ENCODE results near the gene NPC1. TPM values are rescaled to one million over a fixed set of nuclear protein-coding genes. Genes with fewer than 3 reads are reported as not detected.
"Not testable (repeated sequence)": the region's sequence is repeated elsewhere in the genome, so short reads cannot be mapped to it uniquely, and the experiment has no call there.

Gene NPC1
- total RNA-seq, 1 experiment from 2014 or later: 15.1 TPM

- DNase-seq (ENCODE audit: low read depth): no peak
Observed at GRCh38 chr18:23575309-23575651, 11.0 kb downstream of the NPC1 start.

- DNase-seq (ENCODE audit: low read depth): no peak
Observed at GRCh38 chr18:23574611-23575308, 11.5 kb downstream of the NPC1 start.

- peak; percentile 43 for DNase-seq (ENCODE audit: low read depth)
Observed at GRCh38 chr18:23573626-23574431, 12.5 kb downstream of the NPC1 start.

- DNase-seq (ENCODE audit: low read depth): no peak
Observed at GRCh38 chr18:23573020-23573419, 13.3 kb downstream of the NPC1 start.

GRCh38 chr18:23572570-23572969, 13.7 kb downstream of the NPC1 start:
- no peak for DNase-seq (ENCODE audit: low read depth)

GRCh38 chr18:23572012-23572411, 14.3 kb downstream of the NPC1 start:
- no peak for DNase-seq (ENCODE audit: low read depth)

GRCh38 chr18:23570912-23571504, 15.3 kb downstream of the NPC1 start:
- DNase-seq (ENCODE audit: low read depth): no peak

- no peak for DNase-seq (ENCODE audit: low read depth)
Observed at GRCh38 chr18:23569299-23570063, 16.8 kb downstream of the NPC1 start.

GRCh38 chr18:23568281-23569138, 17.8 kb downstream of the NPC1 start:
- DNase-seq (ENCODE audit: low read depth): no peak

GRCh38 chr18:23567671-23568070, 18.6 kb downstream of the NPC1 start:
- no peak for DNase-seq (ENCODE audit: low read depth)

GRCh38 chr18:23565916-23566547, 20.3 kb downstream of the NPC1 start:
- no peak for DNase-seq (ENCODE audit: low read depth)

- DNase-seq (ENCODE audit: low read depth): no peak
Observed at GRCh38 chr18:23563377-23564043, 22.8 kb downstream of the NPC1 start.

GRCh38 chr18:23560186-23560585, 26.1 kb downstream of the NPC1 start:
- DNase-seq (ENCODE audit: low read depth): no peak

- not testable (repeated sequence) for DNase-seq (ENCODE audit: low read depth)
Observed at GRCh38 chr18:23557511-23557910, 28.8 kb downstream of the NPC1 start.

GRCh38 chr18:23556145-23556780, 30.0 kb downstream of the NPC1 start:
- no peak for DNase-seq (ENCODE audit: low read depth)

GRCh38 chr18:23553887-23554286, 32.4 kb downstream of the NPC1 start:
- DNase-seq (ENCODE audit: low read depth): no peak

GRCh38 chr18:23552505-23552904, 33.8 kb downstream of the NPC1 start:
- DNase-seq (ENCODE audit: low read depth): no peak

GRCh38 chr18:23551978-23552377, 34.3 kb downstream of the NPC1 start:
- DNase-seq (ENCODE audit: low read depth): no peak

GRCh38 chr18:23550898-23551297, 35.4 kb downstream of the NPC1 start:
- DNase-seq (ENCODE audit: low read depth): no peak

GRCh38 chr18:23548719-23549118, 37.6 kb downstream of the NPC1 start:
- DNase-seq (ENCODE audit: low read depth): no peak

Data from Daoy (cell line).